OCI-LY1 (cell line): ENCODE data around the gene ADAMTSL2.

ENCODE experiments used
- H2AFZ ChIP-seq: fragments of 200-600 bp; sonication (generic), shearing (Covaris generic); 2 replicates; pipeline ENCODE4 v1.6.0; 2014; ENCODE audit warnings: antibody characterized with exemption, mild to moderate bottlenecking, low read length
- H3F3A ChIP-seq: fragments of 200-600 bp; sonication (generic), shearing (Covaris generic); 2 replicates; pipeline ENCODE4 v1.6.0; 2014; ENCODE audit warnings: mild to moderate bottlenecking, antibody characterized with exemption, low read length, moderate library complexity; ENCODE audit not compliant: insufficient read depth
- H3K27ac ChIP-seq: fragments of 200-600 bp; sonication (generic); 2 replicates; pipeline ENCODE4 v1.5.1; 2014; ENCODE audit warnings: low read length, mixed run types, mild to moderate bottlenecking, low read depth; ENCODE audit not compliant: poor library complexity, severe bottlenecking
- H3K27me3 ChIP-seq: fragments of 200-600 bp; sonication (generic); 2 replicates; pipeline ENCODE4 v1.6.0; 2014; ENCODE audit warnings: antibody characterized with exemption, mild to moderate bottlenecking, low read length, moderate library complexity; ENCODE audit not compliant: insufficient read depth
- H3K36me3 ChIP-seq: fragments of 200-600 bp; sonication (generic); 2 replicates; pipeline ENCODE4 v1.6.1; 2014; ENCODE audit warnings: mild to moderate bottlenecking, antibody characterized with exemption, low read length, moderate library complexity, mixed read lengths; ENCODE audit not compliant: insufficient read depth
- H3K4me1 ChIP-seq: fragments of 200-600 bp; sonication (generic); 2 replicates; pipeline ENCODE4 v1.5.1; 2014; ENCODE audit warnings: mild to moderate bottlenecking, low read length, moderate library complexity; ENCODE audit not compliant: insufficient read depth, severe bottlenecking
- H3K4me2 ChIP-seq: fragments of 200-600 bp; sonication (generic), shearing (Covaris generic); 2 replicates; pipeline ENCODE4 v1.6.1; 2014; ENCODE audit warnings: low read length
- H3K4me3 ChIP-seq: fragments of 200-600 bp; sonication (generic); 2 replicates; pipeline ENCODE4 v1.5.1; 2014; ENCODE audit warnings: low read length, low read depth, mild to moderate bottlenecking, mixed read lengths; ENCODE audit not compliant: poor library complexity, severe bottlenecking
- H3K79me2 ChIP-seq: fragments of 200-600 bp; shearing (Covaris generic); 2 replicates; pipeline ENCODE4 v1.6.1; 2016; ENCODE audit warnings: mixed run types, low read length, mixed read lengths; ENCODE audit not compliant: insufficient read depth
- H3K9ac ChIP-seq: fragments of 200-600 bp; sonication (generic), shearing (Covaris generic); 2 replicates; pipeline ENCODE4 v1.6.1; 2014; ENCODE audit warnings: mild to moderate bottlenecking, low read length, mixed read lengths
- H3K9me2 ChIP-seq: fragments of 200-600 bp; sonication (generic), shearing (Covaris generic); 2 replicates; pipeline ENCODE4 v1.6.1; 2014; ENCODE audit warnings: low read depth, mild to moderate bottlenecking, low read length, mixed read lengths
- H3K9me3 ChIP-seq: fragments of 200-600 bp; shearing (Covaris generic); 2 replicates; pipeline ENCODE4 v1.6.1; 2014; ENCODE audit warnings: low read length, mixed read lengths
- H4K20me1 ChIP-seq: fragments of 200-600 bp; sonication (generic), shearing (Covaris generic); 2 replicates; pipeline ENCODE4 v1.6.0; 2016; ENCODE audit warnings: mild to moderate bottlenecking, low read length; ENCODE audit not compliant: insufficient read depth
- CTCF ChIP-seq: fragments of 200-600 bp; sonication (generic), shearing (Covaris generic); IDR thresholded peaks from 2 replicates; pipeline ENCODE4 v1.5.1; 2017; ENCODE audit warnings: mild to moderate bottlenecking, antibody characterized with exemption, low read length, moderate library complexity, mixed read lengths
- EZH2 ChIP-seq: fragments of 200-600 bp; sonication (generic), shearing (Covaris generic); IDR thresholded peaks from 2 replicates; pipeline ENCODE4 v1.8.0; 2017; ENCODE audit warnings: borderline replicate concordance, mixed run types, mild to moderate bottlenecking, antibody characterized with exemption, low read length, moderate library complexity, mixed read lengths

Gene ADAMTSL2

GRCh38 chr9:133536536-133536935 is 2.0 kb downstream of the ADAMTSL2 start:
- no peaks in the 10 kb centered on the region for H3K4me1 ChIP-seq
- no peaks in the 10 kb centered on the region for H3K9me3 ChIP-seq
- no peaks in the 10 kb centered on the region for H3K79me2 ChIP-seq
- no peak overlapping the region for H3K9ac ChIP-seq
- H4K20me1 ChIP-seq: no peaks in the 10 kb centered on the region
- no peaks in the 10 kb centered on the region for H3K9me2 ChIP-seq
- no peak for TF ChIP-seq CTCF
- TF ChIP-seq EZH2: no peak
- H3F3A ChIP-seq: no peaks in the 10 kb centered on the region
- no peak overlapping the region for H3K4me2 ChIP-seq
- no peak overlapping the region for H3K27ac ChIP-seq
- no peak overlapping the region for H3K4me3 ChIP-seq
- no peak overlapping the region for H2AFZ ChIP-seq
- H3K36me3 ChIP-seq: no peaks in the 10 kb centered on the region
- H3K27me3 ChIP-seq: no peaks in the 10 kb centered on the region; the same call in 1 of the 2 replicates

GRCh38 chr9:133537257-133537656 is 2.8 kb downstream of the ADAMTSL2 start:
- H3K27me3 ChIP-seq: no peaks in the 10 kb centered on the region; the same call in 1 of the 2 replicates
- no peaks in the 10 kb centered on the region for H3F3A ChIP-seq
- H3K4me2 ChIP-seq: no peak overlapping the region
- H3K36me3 ChIP-seq: no peaks in the 10 kb centered on the region
- TF ChIP-seq EZH2 (no peak), CTCF (no peak)
- H3K9ac ChIP-seq: no peak overlapping the region
- H3K4me1 ChIP-seq: no peaks in the 10 kb centered on the region
- no peak overlapping the region for H3K27ac ChIP-seq
- H3K9me2 ChIP-seq: no peaks in the 10 kb centered on the region
- no peak overlapping the region for H2AFZ ChIP-seq
- H3K4me3 ChIP-seq: no peak overlapping the region
- no peaks in the 10 kb centered on the region for H3K79me2 ChIP-seq
- no peaks in the 10 kb centered on the region for H4K20me1 ChIP-seq
- H3K9me3 ChIP-seq: no peaks in the 10 kb centered on the region

- no peaks in the 10 kb centered on the region for H3K4me1 ChIP-seq
- H3K36me3 ChIP-seq: no peaks in the 10 kb centered on the region
- no peak overlapping the region for H3K4me2 ChIP-seq
- H4K20me1 ChIP-seq: no peaks in the 10 kb centered on the region
- H3K27me3 ChIP-seq: no peaks in the 10 kb centered on the region; the same call in 1 of the 2 replicates
- no peaks in the 10 kb centered on the region for H3F3A ChIP-seq
- no peak overlapping the region for H2AFZ ChIP-seq
- H3K27ac ChIP-seq: no peak overlapping the region
- no peaks in the 10 kb centered on the region for H3K9me2 ChIP-seq
- H3K9ac ChIP-seq: no peak overlapping the region
- TF ChIP-seq CTCF: no peak
- no peak for TF ChIP-seq EZH2
- no peaks in the 10 kb centered on the region for H3K79me2 ChIP-seq
- H3K4me3 ChIP-seq: no peak overlapping the region
- no peaks in the 10 kb centered on the region for H3K9me3 ChIP-seq
These were observed 3.7 kb downstream of the ADAMTSL2 start for GRCh38 chr9:133538176-133538575.
